ENCODE results near the gene AKAP13. TPM values are rescaled to one million over a fixed set of nuclear protein-coding genes. Genes with fewer than 3 reads are reported as not detected.
A peak's percentile ranks its signal among the peaks of the same experiment; 100 is the strongest.

Gene AKAP13
- total RNA-seq, 1 experiment from 2014 or later = 47.3 TPM

DNA sequence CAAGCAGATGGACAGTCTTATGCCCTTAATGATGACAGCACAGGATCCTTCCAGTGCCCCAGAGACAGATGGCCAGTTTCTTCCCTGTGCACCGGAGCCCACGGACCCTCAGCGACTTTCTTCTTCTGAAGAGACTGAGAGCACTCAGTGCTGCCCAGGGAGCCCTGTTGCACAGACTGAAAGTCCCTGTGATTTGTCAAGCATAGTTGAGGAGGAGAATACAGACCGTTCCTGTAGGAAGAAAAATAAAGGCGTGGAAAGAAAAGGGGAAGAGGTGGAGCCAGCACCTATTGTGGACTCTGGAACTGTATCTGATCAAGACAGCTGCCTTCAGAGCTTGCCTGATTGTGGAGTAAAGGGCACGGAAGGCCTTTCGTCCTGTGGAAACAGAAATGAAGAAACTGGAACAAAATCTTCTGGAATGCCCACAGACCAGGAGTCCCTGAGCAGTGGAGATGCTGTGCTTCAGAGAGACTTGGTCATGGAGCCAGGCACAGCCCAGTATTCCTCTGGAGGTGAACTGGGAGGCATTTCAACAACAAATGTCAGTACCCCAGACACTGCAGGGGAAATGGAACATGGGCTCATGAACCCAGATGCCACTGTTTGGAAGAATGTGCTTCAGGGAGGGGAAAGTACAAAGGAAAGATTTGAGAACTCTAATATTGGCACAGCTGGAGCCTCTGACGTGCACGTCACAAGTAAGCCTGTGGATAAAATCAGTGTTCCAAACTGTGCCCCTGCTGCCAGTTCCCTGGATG, 198.7 kb downstream of the AKAP13 start:
- H3K79me2 ChIP-seq (ENCODE audit: insufficient read depth, low read length) = no peaks in the 10 kb centered on the region
- no peak overlapping the region for H2BK120ac ChIP-seq (ENCODE audit: low read depth, low read length, poor library complexity, severe bottlenecking)
- H3K9me3 Mint-ChIP-seq = no peaks in the 10 kb centered on the region
- H4K8ac ChIP-seq (replicated peaks; ENCODE audit: insufficient read length, low read depth, low read length) = no peak overlapping the region
- H3K27me3 ChIP-seq (ENCODE audit: insufficient read depth, low read length) = no peaks in the 10 kb centered on the region
- H3K23ac ChIP-seq (ENCODE audit: insufficient read length, low read depth, low read length) = no peak overlapping the region
- no peaks in the 10 kb centered on the region for H3K27me3 Mint-ChIP-seq (ENCODE audit: low read depth)
- no CpG with 5 or more reads among the region's 9 CpGs for WGBS (ENCODE audit: extremely low coverage, insufficient read length, low lambda C conversion rate)
- H4K91ac ChIP-seq (ENCODE audit: insufficient read length, low read depth, low read length) = no peak overlapping the region
- H3K79me1 ChIP-seq (ENCODE audit: insufficient read depth, low read depth, low read length, poor library complexity, severe bottlenecking) = no peaks in the 10 kb centered on the region
- no peaks in the 10 kb centered on the region for H3K9me3 ChIP-seq (ENCODE audit: control insufficient read depth, low read depth, low read length)
- no peak overlapping the region for H3K4me3 Mint-ChIP-seq
- no peaks in the 10 kb centered on the region for H3K23me2 ChIP-seq (ENCODE audit: insufficient read length, low read depth, low read length, poor library complexity, severe bottlenecking)
- H3K4me1 Mint-ChIP-seq = peaks cover 4 to 15% of the 10 kb centered on the region in 2 experiments; a peak in 3 of 4 replicates
- H3K56ac ChIP-seq (ENCODE audit: insufficient read length, low read depth, low read length) = no peak overlapping the region
- no peak overlapping the region for H2BK5ac ChIP-seq (ENCODE audit: insufficient read length, low read length)
- H4K5ac ChIP-seq (ENCODE audit: insufficient read length, low read depth, low read length) = no peak overlapping the region
- no peak for DNase-seq
- H3K4ac ChIP-seq (ENCODE audit: low read depth, low read length) = no peak overlapping the region
- no peak for TF ChIP-seq CTCF (conservative IDR thresholded peaks at IDR 0.05)
- no peak overlapping the region for H3K14ac ChIP-seq (ENCODE audit: insufficient read depth, low read length)
- H4K20me1 ChIP-seq (ENCODE audit: control insufficient read depth, insufficient read depth, insufficient read length) = no peaks in the 10 kb centered on the region
- peak overlapping the region; percentile 38 to 84 (median 43); a peak in 5 of 7 replicates for H3K27ac Mint-ChIP-seq
- no peak overlapping the region for H2AFZ ChIP-seq (ENCODE audit: low read length)
- H3K36me3 Mint-ChIP-seq (ENCODE audit: insufficient read depth in 1 of 3, low read depth in 3 of 3) = peaks cover 18 to 37% (median 34%) of the 10 kb centered on the region in 3 experiments; a peak in 6 of 7 replicates
- no peak overlapping the region for H3K4me2 ChIP-seq (ENCODE audit: insufficient read depth, insufficient read length, low read length)
- no peak overlapping the region for H2BK12ac ChIP-seq (ENCODE audit: insufficient read length, low read depth, low read length)
- H3K18ac ChIP-seq (ENCODE audit: insufficient read length, low read depth, low read length) = no peak overlapping the region
- H3K9ac ChIP-seq (ENCODE audit: extremely low read depth, insufficient read length, low read length) = no peak overlapping the region
- H2BK15ac ChIP-seq (ENCODE audit: low read depth, low read length) = no peak overlapping the region
- no peak overlapping the region for H2AK5ac ChIP-seq (ENCODE audit: insufficient read length, low read length)
- no peak overlapping the region for H3T11ph ChIP-seq (ENCODE audit: low read length)
- H3K4me1 ChIP-seq (ENCODE audit: insufficient read depth, low read length) = no peaks in the 10 kb centered on the region
- no peak overlapping the region for H3K27ac ChIP-seq (ENCODE audit: insufficient read length, low read depth, low read length)
- H2BK20ac ChIP-seq (ENCODE audit: low read depth, low read length, poor library complexity, severe bottlenecking) = no peak overlapping the region
